NCI-H128 (cell line): ENCODE data around the gene COPS3.

ENCODE experiments used
- DNase-seq: peaks from one replicate; lab custom pipeline; 2025; ENCODE audit not compliant: unreplicated experiment; lab: John Stamatoyannopoulos, UW

Gene COPS3

DNA sequence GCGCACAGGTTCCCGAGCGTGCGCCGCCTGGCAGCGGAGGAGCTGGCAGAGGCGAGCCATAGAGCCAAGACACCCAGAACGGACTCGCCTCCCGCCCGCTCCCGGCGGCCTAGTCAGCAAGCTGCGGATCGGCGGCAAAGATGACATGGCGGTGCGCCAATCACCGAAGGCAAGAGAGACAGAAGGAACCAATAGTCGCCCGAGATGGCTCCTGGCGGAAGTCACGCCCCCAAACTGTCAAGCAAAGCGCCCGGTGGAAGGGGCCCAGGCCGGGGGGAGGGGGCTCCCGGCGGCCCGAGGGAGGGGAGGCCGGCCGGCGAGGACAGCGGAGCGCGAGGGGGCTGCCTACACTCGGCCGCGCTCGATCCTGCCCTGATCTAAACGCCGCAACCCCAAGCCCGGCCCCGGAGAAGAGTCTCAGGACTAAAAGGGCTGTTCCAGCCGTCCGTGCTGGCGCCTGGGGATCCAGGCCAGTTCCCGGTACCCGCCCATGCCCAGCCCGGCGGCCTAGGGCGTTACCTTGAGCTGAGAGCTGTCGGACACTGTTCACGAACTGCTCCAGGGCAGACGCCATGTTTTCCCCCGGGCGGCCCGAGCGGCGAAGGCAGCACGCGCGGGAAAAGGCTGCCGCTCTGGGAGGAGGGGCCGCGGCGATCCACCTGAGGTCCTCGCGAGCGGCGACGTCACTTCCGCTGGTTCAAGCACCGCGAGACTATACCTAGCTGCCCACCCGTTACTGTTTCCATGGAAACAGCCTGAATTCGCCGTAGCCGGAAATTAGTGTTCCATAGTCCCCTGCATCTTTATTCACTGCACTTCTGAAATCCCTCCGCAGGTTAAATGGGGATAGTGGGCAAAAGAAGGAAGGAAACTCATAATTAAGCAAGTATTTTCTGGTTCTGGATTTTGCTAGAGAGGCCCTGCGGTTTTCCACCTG is at the start of gene COPS3:
COPS3 (minus strand) TSS at position 634 of the 937 bp plus-strand sequence; CDS start at position 574, 60 bp downstream.
- peak; percentile 91 for DNase-seq

- DNase-seq: no peak
Observed at GRCh38 chr17:17328251-17328650, 47.2 kb upstream of the COPS3 start.

- DNase-seq: no peak
Observed at GRCh38 chr17:17326275-17326875, 45.3 kb upstream of the COPS3 start.

DNA sequence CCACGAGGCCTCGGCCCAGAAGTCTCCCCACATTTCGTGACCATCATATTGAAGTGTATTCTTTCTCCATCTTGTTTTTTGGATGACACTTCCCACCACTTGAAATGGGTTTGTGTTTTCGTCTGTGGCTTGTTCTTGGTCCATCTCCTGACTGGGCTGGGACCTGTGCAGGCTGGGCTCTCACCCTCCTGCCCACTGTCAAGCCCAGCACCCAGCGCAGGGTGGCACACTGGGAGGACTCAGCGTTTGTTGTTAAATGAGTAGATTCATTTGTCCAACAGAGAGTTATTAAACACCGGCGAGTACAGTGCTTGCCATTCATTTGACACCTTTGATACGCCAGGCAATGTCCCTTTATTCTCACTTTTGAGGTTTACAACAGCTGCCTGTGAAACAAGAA is 44.8 kb upstream of the COPS3 start:
- no peak for DNase-seq

DNA sequence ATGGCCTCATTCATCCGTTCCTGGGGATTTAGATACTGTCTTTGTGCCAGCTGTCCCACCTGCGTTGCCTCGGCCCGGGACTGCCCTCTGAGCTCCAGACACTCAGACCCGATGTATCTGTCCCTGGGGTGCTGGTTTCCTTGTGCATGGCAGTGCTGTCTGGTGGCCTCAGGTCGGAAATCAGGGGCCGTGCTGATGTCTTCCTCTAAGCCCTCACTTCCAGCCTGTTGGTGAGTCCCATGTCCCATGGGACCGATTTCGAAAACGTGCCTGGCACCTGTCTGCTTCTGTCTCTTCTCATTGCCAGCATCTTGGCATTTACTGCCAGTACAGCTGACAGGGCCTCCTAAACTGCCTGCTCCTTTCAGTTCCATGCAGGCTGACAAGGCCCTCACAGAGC is 44.2 kb upstream of the COPS3 start:
- no peak for DNase-seq

GRCh38 chr17:17324616-17325015 is 43.6 kb upstream of the COPS3 start:
- no peak for DNase-seq

DNA sequence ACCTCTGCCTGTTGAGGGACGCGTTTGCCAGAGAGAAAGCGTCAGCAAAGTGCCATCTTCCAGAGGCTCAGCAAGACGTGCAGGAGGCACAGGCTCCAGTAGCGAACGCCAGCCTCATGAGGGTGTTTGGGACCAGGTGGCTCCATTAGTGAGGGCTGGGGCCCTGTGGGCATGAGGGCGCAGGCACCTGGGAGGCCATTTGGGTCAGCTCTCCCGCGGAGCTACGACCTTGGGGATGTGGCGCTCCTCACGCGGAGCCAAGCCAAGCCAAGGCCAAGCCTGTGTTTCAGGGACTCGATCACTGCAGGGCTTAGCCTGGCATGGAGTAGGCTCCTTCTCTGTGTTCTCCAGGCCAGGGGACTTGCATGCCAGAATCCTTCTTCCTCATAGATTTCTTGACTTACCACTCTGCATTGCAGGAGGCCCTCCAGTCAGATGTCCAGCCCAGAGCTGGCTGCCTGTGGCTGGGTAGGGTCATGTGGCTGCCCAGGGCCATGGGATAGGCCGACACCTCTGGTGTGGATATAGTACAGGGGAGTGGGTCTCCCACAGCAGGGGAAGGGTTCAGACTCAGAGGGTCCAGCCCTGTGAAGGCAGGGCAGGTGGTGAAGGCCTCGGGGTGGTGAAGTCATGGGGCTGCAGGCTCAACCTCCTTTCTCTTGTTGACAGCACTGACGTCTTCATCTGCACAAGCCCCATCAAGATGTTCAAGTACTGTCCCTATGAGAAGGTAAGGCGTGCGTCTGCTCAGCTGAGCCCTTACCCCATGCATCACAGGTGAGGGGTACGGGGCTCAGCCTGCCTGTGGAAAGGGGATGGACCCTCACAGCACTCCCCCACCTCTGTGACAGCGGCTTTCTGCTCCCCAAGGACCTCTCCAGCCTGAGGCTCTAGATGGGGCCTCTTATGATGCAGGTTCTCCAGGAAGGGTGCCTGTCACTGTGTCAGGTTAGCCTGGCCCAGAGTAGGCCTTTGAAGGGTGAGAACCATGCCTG is 41.8 kb upstream of the COPS3 start:
- DNase-seq: no peak

DNA sequence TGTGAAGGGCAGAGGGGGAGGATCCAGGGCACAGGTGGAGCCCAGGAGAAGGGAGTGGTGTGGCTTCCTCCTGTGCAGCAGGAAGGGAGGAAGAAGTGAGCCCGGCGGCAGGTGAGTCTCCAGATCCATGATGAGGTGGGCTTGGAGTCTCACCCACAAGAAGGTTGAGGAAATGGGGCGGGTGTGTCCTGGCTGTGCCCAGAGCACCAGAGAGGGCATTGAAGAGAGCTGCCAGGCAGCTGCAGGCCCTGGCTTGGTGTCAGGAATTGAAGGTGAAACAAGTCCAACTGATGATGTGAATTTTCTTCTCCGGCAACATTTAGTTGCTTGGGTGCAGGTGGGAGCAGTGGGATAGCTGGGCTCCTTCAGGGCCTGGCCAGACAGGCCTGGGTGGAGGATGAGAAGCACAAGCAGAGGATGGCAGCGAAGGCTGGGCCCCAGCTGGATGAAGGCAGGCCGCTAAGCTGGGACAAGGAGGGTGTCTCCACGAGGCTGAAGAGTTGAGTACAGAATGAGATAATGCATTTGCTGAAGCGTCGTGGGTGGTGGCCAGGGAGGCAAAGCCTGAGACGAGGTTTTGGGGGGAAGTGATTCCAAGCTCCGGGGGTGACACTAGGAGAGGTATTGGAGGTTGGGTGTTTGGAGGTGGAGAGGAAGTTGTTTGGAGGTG is 40.4 kb upstream of the COPS3 start:
- DNase-seq: no peak

- no peak for DNase-seq
Observed at GRCh38 chr17:17320911-17321220, 39.8 kb upstream of the COPS3 start.

DNA sequence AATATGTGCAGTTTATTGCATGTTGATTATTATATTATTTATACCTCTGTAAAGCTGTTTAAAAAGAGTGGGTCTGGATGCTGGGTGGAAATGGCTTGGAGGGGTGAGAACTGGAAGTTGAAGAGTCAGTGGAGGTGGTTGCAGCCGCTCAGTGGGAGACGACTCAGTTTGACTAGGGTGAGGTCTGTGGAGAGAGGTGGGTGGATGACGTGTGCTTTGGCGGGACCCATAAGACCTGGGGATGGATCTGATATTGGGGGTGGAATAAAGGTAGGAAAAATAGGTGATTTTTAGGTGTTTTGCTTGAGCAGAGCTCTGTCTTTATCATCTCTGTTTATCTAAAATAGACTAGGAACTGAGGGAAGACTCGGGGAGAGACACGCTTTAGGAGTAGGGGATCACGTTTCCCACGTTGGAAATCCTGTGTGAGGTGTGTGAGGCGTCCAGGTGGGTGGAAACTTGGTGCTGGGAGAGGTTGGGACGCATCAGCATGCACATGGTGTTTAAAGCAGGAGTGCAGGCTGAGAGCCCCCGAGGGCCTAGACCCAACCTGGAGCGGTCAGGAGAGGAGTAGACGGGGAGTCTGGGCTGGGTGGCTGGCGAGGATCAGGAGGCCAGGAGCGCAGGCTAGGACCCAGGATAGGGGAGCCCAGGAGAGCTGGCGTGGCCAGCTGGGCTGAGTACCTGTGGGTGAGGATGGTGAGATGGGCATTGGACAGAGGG is 39.3 kb upstream of the COPS3 start:
- DNase-seq: no peak

GRCh38 chr17:17315142-17315821 is 34.2 kb upstream of the COPS3 start:
- DNase-seq: no peak

DNA sequence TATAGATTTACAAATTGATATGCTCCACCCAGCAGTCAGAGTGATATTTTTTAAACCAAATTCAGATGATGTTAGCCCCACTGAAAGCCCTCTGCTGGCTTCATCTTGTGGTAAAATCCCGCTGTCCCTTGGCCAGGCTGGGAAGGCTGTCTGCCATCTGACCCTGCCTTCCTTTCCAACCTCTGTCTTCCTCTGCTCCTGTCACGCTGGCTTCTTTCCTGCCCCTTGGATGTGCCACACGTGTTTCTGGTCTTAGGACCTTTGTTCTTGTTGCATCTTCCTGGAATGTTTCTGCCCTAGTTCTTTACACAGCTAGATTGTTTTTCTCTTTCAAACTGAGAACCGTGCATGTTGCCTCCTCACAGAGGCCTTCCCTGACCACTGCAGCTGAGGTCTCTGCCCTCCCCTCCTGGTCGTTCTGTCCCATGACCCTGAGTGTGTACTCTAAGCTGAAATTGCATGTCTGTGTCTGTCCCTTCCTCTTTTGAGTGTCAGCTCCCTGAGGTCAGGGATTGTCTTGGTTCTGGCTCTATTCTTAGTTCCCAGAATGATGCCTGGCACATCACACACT is 33.5 kb upstream of the COPS3 start:
- DNase-seq: no peak

GRCh38 chr17:17313350-17313991 is 32.4 kb upstream of the COPS3 start:
- no peak for DNase-seq

DNA sequence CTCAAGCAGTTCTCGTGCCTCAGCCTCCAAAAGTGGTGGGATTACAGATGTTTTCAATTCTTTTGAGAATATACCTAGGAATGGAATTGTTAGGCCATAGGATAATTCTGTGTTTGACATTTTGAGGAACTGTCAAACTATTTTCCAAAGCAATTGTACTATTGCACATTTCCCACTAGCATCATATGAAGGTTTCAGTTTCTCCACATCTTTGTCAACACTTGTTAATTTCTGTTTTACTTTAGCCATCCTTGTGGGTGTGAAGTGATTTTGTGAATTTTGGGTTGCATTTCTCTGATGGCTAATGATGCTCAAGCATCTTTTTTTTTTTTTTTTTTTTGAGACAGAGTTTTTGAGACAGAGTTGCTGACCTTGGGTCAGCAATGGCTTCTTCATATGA is 28.3 kb upstream of the COPS3 start:
- DNase-seq: no peak

DNA sequence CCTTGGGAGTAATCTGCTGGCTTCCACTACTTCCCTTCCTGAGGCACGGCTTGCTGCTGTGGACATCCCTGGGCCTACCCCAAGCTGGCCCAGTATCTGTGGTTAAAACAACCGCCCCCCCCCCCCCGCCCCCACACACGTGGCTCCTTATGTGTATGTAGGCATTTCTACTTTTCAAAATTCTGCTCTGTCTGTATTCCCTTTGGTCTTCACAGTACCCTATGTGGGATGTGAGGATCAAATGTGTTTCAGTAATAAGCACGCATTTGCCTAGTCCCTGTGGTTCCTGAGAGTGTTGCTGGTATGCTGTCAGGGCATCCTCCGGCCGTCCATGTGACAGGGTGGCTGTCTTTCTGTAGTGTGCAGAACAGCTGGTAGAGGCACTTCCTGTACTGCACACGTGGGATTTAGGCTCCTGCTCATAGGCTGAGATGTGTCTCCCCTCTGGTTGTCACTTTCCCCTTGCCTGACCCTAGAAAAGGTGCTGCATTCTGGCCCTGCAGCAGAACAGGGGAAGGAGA is 24.3 kb upstream of the COPS3 start:
- DNase-seq: no peak

DNA sequence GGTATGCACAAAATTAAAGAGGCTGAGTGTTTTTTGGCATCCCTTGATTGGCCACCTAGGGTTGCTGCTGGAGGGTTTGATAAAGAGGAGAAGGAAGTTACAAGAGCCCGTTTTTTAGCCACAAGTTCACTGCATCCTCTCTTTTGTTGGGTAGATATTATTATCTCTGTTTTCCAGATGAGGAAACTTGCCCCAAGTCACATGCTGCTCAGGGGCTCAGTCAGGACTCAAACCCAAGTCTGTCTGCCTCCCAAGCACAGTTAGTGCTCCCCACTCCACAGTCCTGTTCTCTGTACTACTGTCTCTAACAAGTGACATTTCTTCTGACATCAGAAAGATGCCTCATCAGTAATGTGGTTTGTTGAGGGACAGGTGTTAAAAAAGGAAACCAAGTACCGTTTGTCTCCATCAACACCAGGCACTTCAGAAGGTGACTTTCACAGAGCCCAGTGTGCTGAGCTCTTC is 23.5 kb upstream of the COPS3 start:
- no peak for DNase-seq

DNA sequence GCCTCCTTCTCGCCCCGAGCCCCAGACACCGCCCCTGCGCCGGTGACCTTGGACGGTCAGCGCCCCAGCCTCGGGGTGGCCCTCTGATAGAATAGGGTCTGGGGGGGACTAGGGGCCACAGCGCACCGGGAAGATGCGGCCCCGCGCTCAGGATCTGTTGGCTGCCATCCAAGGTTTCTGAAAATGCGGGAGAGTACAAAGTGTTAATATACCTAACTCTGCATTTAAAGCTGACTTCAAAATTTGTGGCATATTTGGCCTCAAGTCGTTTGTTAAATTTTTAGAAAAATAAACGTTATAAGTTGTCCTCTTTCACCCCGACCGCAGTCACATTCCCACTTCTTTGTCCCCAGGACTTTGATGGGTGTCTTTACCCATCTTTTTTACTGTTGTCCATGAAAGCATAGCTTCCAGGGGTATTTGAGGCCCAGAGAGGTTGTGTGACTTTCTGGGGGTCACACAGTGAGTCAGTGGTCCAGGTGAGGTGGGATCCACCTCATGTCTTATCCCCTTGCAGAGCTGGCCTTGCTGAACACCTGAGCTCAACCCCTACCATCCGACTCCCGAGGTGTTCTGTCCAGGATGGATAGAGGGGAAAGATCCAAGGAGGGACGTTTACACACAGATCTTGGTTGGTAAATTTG is 22.9 kb upstream of the COPS3 start:
- no peak for DNase-seq
